ENCODE measurements around the gene MAPK10.

- no peak for TF ChIP-seq CTCF (conservative IDR thresholded peaks at IDR 0.05)
- TF ChIP-seq ZFX (IDR thresholded peaks at IDR 0.05), result no peak
Observed at GRCh38 chr4:85970535-85970934, 389.3 kb downstream of the MAPK10 start.

All from C4-2B (cell line).